T-helper 1 cell (primary cell): ENCODE measurements around the gene ARID3B.
A peak's percentile ranks its signal among the peaks of the same experiment; 100 is the strongest.

Experiments
- DNase-seq, 5 donors: peaks; one replicate each; pipeline ENCODE4 v3.0.0-alpha.2; 2012 to 2020

The ARID3B gene

DNA sequence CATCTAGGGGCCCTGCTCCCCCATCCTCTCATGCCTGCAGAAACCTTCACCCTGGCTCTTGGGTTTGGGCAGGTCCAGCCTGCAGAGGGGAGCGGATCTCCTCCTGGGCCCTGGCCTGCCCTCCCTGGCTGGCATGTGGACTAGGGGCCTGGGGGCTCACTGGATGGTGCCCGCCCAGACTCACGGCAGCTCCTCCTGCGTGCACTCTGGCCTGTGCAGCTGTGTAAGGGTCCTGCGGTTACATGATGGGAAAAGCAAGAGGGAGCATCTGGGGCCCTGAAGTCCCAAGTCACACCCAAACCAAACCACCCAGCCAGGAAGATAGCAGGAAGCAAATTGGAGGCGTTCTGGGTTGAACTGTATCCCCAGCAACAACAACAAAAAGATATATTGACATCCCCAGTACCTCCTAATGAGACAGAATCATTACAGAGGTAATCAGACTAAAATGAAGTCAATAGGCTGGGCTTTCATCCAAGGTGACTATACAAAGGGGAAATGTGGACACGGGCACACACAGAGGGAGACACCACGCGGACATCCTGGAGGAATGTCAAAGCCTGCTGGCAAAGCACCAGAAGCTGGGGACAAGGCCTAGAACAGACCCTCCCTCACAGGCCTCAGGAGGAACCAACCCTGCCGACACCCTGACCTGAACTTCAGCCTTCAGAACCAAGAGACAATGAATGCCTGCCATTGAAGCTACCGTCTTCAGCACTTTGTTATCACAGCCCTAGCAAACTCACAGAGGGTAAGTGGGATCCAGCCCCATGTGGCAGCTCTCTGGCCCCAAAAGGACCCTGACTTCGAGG lies 64.2 kb downstream of the ARID3B start:
- DNase-seq: no peak

DNA sequence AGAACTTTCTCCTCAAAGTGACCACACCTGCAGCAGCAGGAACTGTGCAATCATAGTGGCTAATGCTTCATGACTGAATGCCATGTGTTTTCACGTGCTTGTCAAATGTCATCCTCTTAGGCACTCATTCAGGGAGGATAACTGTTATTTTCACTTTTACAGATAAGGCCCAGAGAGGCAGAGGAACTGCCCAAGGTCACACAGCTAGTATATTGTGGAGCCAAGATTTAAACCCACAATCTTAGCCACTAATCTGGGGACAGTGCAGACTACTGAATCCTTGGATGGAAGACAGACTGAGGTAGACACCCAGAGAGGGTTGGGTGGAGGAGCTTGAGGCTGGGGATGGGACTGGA lies 64.8 kb downstream of the ARID3B start:
- DNase-seq: no peak

DNA sequence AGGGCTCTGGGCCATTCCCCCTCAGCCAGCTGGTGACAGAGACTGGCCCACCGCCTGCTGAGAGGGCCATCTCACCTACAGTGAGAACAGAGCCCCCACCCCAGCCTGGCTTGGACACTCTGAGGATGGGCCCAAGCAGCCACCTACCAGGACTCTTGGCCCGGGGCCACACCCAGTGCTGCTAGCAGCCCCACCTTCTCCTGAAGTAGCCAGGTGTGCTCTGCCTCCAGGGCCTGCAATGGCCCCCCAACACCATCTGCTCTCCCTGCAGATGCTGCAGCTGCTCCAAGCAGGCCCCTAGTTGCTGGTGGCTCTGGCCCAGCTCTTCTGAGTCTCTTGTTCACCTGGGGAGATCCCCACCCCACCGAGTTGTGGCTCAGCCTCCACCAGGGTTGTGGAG lies 67.8 kb downstream of the ARID3B start:
- DNase-seq: no peak

DNA sequence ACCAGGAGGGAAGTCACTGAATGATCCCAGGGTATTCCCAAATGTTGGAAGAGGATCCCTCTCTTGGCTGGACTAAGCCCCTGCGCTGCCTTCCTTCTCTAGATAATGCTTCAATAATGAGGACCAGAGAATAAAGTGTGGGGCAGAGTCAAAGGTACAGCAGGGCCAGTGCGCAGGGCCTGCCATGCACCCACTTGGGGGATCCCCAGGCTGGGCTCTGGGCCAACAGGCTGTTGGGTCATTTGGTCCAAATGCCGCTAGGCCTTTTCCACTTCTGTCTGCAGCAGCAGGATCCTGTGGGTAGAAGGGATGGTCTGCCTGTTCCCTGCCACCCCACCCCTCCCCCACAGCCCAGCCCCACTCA lies 68.9 kb downstream of the ARID3B start:
- no peak for DNase-seq

DNA sequence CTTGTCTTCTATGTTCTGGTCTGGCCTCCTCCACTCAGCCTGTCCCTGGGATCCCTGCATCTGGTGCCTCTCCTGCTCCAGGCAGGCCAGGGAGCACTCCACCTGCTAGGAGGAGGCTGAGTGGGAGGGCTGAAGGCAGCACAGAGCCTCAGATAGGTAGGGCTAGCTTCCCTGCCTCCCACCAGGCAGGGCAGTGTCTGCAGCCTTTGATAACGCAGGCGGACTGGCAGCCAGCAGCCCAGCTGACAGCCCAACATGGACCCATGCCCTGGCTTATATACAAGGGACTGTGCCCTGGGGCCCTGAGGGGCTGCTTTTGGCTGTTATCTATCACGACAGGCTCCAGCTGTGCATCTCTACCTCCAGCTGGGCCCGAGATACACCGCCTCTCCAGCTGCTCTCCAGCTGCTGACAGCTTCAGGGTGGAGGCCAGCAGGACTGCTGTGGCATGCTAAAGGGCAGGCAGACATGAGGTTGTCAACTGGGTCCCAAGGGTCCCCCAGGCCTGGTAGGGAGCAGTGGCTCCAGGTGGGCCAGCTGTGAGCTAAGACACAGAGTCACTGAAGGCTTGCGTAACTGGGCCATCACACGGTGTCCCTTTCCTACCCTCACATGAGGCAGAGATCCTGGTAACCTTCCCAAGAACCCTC lies 69.4 kb downstream of the ARID3B start:
- no peak for DNase-seq

DNA sequence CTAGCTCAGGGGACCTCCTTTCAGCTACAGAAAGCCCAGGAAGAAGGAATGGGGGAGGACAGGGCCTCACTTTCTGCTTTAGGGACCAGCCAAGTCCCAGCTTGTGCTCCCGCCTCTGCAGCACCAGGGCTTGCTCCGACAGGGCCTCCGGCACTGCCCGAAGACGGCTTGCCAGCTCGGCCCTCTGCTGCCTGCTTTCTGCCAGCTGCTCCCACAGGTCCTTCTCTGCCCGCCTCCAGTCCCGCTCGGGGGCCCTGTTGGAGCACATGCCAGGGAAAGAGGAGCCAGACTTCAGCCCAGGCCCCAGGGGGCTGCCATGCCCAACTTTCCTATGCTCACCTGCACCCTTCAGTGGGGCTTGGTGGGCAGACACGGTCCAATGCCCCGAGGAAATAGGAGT lies 70.3 kb downstream of the ARID3B start:
- DNase-seq: no peak

DNA sequence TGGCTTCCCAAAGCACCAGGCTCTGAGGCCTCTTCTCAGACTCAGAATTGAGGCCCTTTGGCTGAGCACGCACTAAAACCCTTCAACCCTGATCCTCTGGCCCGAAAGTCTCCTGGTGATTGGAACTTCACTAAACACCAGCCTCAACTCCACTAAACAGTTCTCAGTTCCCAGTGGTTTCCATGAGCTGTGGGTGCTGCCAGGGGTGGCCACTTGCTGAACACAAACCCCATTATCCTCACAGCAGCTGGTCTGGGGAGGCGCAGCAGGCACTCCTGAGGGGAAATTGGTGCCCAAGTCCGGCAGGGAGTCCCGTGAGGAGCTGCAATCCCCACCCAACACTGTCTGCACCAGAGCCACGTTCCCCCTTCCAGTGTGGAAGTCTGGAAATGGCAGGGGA lies 70.8 kb downstream of the ARID3B start:
- DNase-seq: no peak

DNA sequence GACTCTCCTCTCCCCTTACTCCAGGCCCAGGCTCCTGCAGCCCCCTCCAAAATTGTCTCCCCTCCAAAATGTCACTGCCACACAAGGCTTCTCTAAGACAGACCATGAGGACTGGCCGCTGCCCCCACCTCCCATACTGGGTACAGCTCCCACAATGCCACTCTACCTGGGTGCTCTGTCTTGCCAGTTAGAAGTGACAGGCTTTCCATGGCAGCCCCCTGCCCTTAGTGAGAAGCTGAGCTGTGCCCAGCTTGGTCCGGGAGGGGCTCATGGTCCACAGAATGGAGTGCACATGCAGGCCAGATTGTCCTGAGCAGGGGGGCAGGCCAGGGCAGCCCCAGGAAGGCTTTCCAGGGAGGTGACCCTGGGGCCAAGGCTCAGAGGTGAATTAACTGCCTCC lies 71.7 kb downstream of the ARID3B start:
- no peak for DNase-seq

DNA sequence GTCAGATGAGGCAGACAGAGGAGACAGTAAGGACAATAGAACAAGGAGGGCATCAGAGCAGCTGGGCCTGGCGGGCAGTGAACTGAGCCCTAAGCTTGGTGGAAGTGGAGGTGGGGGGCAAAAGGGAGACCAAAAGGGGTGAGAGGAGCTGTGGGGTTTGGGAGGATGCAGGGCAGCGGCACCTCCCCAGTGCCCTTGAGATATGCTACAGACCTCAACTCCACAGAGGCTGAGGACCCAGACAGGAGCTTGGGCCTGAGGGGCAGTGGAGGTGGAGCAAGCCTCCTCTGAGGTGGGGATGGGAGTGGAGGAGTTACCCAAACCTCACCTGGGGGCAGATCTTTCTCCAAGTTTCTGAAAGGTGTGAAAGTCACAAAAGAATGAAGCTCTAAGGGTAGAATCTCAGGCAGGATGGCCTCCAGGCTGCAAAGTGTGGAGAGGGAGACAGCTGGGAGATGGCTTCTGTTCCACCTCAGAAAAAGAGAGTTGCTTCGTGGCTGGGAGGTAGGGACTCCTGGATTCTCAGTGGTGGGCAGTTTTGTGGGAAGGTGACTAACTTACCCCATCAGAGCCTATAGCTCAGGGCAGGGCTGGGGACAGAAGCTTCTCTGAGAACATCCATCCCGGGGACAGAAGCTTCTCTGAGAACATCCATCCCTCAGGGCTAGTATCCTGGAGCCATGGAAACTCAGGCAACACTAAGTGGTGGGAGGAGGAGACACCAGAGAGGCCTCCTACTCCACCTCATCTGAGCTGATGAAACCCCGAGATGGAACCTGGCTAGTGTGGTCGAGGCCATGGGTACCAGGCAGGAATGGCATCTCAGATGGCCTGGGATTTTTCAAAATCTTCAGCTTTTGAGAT lies 72.3 kb downstream of the ARID3B start:
- DNase-seq: no peak

DNA sequence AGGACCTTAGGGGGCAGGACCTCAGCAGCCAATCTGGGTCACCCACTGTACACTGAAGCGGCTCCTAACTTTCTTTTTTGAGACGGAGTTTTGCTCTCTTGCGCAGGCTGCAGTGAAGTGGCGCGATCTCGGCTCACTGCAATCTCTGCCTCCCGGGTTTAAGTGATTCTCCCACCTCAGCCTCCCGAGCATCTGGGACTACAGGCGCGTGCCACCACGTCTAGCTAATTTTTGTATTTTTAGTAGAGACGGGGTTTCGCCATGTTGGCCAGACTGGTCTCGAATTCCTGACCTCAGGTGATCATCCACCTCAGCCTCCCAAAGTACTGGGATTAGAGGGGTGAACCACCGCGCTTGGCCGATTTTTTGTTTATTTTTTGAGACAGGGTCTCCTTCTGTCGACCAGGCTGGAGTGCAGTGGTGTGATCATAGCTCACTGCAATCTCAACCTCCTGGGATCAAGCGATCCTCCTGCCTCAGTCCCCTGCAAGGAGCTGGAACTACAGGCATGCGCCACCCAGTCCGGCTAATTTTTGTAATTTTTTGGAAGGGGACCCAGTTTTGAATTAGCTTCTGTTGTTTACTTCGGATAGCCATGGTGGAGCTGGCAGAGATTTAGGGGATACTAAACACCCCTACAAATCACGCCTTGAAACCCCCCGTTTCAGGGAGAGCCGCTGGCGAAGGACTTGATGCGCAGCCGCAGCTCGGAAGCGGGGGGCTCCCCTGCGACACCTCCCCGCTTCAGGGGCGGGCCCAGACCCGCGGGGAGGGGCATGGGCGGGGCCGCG lies 73.1 kb downstream of the ARID3B start:
- DNase-seq: no peak

DNA sequence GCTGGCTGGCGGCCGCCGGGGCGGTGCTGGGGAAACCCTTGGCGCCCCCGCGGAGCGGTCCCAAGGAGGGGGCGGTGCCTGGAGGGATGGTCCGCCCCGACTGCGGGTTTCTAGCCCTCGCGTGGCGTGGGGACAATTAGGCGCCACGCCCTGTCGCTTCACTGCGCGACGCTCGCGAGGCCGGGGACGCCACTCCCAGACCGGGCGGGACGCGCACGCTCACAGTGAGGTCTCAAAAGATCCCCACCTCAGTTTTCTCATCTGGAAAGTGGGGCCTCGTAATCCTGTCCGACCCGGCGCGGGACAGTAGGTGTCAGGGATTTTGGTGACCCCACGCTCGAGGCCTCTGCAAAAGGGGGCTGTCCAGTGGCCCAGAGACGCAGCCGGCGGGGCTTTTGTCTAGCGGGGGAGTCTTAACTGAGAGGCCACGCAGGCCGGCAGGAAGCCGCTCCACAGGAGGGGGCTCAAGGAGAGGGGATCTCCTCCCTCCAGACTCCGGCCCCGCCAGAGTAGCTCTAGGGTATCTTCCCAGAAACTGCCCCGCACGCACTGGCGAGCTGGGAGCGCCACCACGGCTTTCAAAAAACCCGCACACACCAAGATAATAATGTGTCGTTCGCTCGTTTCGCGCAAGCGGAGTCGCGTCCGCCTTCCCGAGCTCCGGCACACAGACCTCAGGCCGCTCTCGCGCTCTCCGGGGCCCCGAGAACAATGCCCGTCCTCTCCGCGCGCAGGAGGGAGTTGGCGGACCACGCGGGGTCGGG lies 73.9 kb downstream of the ARID3B start:
- DNase-seq: peak; percentile 85 to 94 (median 90)

DNA sequence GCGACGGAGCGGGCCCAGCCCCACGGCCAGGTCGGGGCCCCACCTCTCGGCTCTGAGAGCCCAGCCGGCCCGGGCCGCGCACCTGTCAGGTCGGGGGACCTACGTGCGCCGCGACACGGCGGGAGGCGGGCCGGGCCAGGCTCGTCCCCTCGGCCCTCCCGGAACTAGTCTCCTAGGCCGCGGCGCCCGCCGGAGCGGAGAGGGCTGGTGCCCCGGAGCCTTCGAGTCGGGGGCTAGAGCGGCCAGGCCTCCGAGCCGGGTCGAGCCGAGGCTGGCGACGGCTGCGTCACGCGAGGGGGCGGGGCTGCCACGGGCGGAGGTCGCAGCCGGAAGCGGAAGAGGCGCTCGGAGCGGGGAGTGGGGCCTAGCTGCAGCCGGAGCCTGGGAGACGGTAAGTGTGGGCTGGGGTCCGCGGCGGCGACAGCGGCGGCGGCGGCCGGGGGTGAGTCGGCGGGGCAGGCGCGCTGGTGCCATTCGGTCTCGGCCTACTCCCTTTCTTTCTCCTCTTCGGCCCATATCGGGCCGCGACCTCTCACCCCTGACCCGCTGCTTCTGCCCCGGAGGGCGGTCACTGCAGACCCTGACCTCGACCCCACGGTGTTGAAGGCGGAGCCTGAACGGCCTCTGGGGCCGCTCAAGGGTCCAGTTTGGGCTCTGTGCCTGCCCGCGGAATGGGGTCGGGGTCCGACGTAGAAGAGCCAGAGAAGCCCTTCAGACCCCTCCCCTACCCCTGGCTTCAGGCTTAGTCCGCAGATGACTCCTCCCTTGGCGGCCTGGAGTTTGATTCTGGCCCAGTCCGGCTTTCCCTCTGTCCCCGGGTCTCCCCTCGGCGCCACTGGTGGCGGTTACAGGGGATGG lies 74.7 kb downstream of the ARID3B start, which contains the start of gene CLK3:
CLK3 (plus strand) TSS at position 329 of the 858 bp plus-strand sequence. CDS start 3,361 bp downstream, outside the sequence.
- peak; percentile 88 to 96 (median 94) for DNase-seq

DNA sequence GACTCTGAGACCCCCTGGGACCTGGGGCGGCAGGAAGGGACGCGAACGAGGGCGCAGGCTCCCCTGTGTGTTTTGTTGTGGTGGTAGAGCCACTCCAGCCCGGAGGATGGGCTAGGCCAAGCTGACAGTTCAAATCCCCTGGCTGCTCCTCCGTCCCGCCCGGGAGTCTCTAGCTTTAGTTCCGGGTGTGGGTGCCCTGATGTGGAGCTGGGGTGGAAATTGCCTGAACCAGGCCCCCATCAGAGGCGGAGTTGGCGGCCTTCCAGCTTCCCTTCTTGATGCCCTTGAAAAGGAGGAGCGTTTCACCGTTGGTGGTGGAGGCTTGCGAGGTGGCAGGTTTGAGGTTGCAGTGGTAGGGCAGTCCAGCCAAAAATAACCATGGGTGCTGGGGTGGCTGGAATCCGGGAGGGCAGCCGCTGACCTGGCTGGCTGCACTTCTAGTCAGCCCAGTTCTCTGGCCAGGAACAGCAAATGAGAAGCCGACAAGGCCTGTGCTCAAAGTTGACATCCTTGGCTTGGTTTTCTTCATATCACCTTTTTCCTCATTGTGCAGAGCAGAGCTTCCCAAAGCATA lies 75.4 kb downstream of the ARID3B start:
- DNase-seq: peak; percentile 51 to 78 (median 63)

DNA sequence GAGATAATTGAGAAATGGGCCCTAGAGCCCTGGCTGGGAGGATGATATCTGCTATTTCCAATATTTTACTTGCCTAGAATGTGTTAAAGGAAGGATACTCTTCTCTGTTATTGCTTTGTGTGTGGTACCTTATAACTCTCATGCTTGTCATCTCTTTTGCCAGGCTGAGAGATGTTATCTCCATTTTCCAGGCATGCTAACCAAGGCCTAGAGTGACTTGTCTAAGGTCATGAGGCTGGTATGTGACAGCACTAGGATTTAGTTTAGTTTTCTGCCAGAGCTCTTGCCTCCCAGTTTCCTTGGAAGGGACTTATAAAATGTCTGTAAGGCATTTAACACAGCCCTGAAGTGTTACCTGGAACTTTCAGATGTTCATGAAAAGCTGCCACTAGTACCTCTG lies 76.0 kb downstream of the ARID3B start:
- no peak for DNase-seq

DNA sequence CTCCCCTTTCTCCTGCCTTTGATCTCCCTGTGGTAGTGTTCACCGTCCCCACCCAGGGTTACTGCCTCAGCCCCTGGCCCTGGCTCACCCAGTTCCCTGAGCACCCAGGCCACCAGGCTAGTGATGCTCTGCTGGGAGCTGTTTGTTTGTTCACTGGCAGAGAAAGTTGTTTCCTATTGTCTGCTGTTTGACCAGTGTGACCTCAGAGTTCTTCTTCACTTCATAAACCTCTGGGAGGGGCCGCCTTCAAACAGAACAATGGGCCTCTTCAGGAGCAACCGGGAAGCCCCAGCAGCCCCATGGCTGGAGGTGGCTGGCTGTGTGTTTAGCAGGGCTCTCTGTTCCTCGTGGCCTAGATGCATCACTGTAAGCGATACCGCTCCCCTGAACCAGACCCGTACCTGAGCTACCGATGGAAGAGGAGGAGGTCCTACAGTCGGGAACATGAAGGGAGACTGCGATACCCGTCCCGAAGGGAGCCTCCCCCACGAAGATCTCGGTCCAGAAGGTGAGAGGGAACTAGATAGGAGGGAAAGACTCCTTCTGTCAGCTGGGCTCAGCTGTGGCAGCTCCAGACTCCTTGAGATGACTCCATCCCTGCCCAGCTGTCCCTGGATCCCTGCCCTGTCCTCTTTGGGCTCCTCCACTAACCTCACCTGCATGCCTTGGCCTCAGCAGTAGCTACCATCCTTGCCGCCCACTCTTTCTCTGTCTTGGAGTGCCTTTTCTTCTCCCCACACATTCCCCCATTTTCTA lies 78.0 kb downstream of the ARID3B start:
- no peak for DNase-seq

DNA sequence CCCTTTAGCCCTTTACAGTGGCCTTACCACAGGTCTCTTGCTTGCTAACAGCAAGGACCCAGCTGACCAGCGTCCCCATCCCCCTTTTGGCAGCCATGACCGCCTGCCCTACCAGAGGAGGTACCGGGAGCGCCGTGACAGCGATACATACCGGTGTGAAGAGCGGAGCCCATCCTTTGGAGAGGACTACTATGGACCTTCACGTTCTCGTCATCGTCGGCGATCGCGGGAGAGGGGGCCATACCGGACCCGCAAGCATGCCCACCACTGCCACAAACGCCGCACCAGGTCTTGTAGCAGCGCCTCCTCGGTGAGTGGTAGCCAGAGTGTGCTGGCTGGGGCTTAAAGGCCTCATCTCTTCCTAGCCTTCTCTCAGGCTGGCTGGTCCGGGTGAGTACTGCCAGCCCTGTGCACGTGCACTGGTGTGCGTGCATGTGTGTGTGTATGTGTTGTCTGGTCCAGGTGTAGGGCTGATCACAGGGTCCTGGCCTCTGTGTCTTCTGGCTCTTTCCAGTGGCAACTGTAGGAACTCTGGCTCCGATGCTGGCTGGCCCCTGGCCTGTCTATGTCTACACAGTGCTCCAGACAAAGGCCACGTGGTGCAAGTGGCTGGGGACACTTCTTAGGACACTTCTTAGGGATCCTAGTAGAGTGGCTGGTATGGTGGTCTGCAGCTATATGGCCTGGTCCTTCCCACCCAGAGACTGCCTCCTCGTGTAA lies 79.1 kb downstream of the ARID3B start:
- DNase-seq: no peak

DNA sequence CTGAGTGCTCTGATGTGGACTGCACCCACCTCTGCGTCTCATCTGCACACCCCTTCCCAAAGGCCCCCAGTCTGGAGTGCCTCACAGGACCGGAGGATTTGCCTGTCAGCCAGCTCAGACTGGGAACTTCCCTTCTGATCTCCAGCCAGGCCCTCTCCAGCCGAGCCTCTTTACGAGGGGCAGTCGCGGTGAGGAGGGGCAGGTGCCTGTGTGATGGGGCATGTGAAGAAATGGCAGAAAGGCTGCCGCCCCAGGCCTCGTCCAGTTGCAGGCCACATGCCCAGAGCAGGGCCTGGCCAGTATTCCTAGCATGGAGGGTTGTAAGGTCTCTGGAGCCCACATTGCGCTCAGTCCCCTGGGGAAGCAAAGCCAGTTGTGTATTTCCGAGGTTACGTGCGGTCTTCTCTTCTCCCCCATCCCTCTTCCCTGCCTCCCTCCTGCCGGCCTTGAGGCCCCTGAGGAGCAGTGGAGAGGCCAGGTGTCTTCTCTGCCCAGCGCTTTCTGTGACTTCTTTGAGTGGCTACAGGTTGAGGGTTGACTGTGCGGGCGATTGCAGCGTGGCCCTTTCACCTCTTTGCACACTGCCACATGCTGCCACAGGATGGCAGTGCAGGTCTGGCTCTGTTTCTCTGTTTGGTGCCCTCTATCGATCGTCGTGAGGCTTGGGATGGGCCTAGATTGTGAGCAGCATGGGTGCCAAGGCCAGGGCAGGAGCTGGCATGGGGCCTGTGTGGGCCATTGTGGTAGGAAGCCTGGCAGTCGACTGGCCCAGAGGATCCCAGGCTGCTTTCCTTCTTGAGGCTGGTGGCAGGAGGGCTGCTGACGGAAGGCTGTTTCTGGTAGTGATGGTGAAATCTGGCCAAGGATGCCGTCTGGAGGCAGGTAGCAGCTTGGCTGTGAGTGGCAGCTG lies 79.9 kb downstream of the ARID3B start:
- DNase-seq: peak; percentile 45 to 79 (median 63)

DNA sequence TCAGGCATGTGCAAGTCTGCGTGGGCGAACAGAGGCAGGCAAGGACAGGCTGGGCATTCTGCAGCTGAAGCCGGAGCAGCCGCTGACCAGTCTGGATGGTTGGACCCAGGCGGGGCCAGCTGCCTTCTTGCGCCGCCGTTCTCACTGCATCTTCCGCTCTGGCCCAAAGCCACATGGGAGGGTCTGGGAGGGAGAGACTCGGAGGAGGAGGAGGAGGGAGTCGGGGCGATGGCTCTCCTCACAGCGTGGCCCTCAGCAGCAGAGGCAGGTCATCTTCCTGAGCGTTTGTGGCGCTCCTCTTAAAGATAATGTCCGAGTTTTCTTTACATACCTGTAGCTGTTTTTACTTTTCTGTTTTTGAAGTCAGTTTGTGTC lies 80.5 kb downstream of the ARID3B start:
- no peak for DNase-seq
